H9 (cell line): Measurements from ENCODE around the gene ATCAY. TPM values are rescaled to one million over a fixed set of nuclear protein-coding genes. Genes with fewer than 3 reads are reported as not detected.

Source experiments
- DNase-seq: peaks from one replicate; pipeline ENCODE4 v3.0.0-alpha.2; 2017
- H2AFZ ChIP-seq: one replicate; pipeline ENCODE4 v1.6.1; 2013; ENCODE audit warnings: mild to moderate bottlenecking, low read length, control low read depth, moderate library complexity
- H2AK5ac ChIP-seq: 2 replicates; pipeline ENCODE4 v1.6.1; 2013; ENCODE audit warnings: low read length, control low read depth, mixed read lengths; ENCODE audit not compliant: insufficient read length
- H2BK120ac ChIP-seq: one replicate; pipeline ENCODE4 v1.6.1; 2013; ENCODE audit warnings: low read depth, mild to moderate bottlenecking, low read length, control low read depth, inconsistent platforms; ENCODE audit not compliant: poor library complexity, severe bottlenecking
- H2BK12ac ChIP-seq: 2 replicates; pipeline ENCODE4 v1.6.1; 2013; ENCODE audit warnings: low read length, control low read depth, mixed read lengths, low read depth; ENCODE audit not compliant: insufficient read length
- H2BK15ac ChIP-seq: 2 replicates; pipeline ENCODE4 v1.6.1; 2013; ENCODE audit warnings: low read depth, low read length, control low read depth
- H2BK20ac ChIP-seq: one replicate; pipeline ENCODE4 v1.6.1; 2013; ENCODE audit warnings: low read depth, mild to moderate bottlenecking, low read length, control low read depth, inconsistent platforms; ENCODE audit not compliant: poor library complexity, severe bottlenecking
- H2BK5ac ChIP-seq: 2 replicates; pipeline ENCODE4 v1.6.1; 2013; ENCODE audit warnings: low read length, control low read depth, mixed read lengths; ENCODE audit not compliant: insufficient read length
- H3K14ac ChIP-seq: 2 replicates; pipeline ENCODE4 v1.6.1; 2013; ENCODE audit warnings: low read length, control low read depth; ENCODE audit not compliant: insufficient read depth
- H3K18ac ChIP-seq: 2 replicates; pipeline ENCODE4 v1.6.1; 2013; ENCODE audit warnings: low read depth, mild to moderate bottlenecking, mixed read lengths, low read length, control low read depth; ENCODE audit not compliant: insufficient read length
- H3K23ac ChIP-seq: 2 replicates; pipeline ENCODE4 v1.6.1; 2013; ENCODE audit warnings: low read length, control low read depth, mixed read lengths, low read depth; ENCODE audit not compliant: insufficient read length
- H3K23me2 ChIP-seq: 2 replicates; pipeline ENCODE4 v1.6.1; 2013; ENCODE audit warnings: low read depth, mild to moderate bottlenecking, mixed read lengths, low read length, control low read depth; ENCODE audit not compliant: insufficient read length, poor library complexity, severe bottlenecking
- H3K27ac ChIP-seq: 2 replicates; pipeline ENCODE4 v1.5.1; 2013; ENCODE audit warnings: low read length, control low read depth, mixed read lengths, low read depth; ENCODE audit not compliant: insufficient read length
- H3K27me3 ChIP-seq: 2 replicates; pipeline ENCODE4 v1.6.1; 2013; ENCODE audit warnings: low read length, control low read depth, inconsistent platforms; ENCODE audit not compliant: insufficient read depth
- H3K4ac ChIP-seq: 2 replicates; pipeline ENCODE4 v1.6.1; 2013; ENCODE audit warnings: low read depth, mild to moderate bottlenecking, control low read depth, inconsistent platforms, low read length, moderate library complexity
- H3K4me1 ChIP-seq: 2 replicates; pipeline ENCODE4 v1.6.1; 2013; ENCODE audit warnings: low read length, control low read depth, inconsistent platforms; ENCODE audit not compliant: insufficient read depth
- H3K4me2 ChIP-seq: 2 replicates; pipeline ENCODE4 v1.6.1; 2013; ENCODE audit warnings: low read length, control low read depth, mixed read lengths; ENCODE audit not compliant: insufficient read length, insufficient read depth
- H3K56ac ChIP-seq: 2 replicates; pipeline ENCODE4 v1.6.1; 2013; ENCODE audit warnings: low read depth, mild to moderate bottlenecking, mixed read lengths, low read length, control low read depth; ENCODE audit not compliant: insufficient read length
- H3K79me1 ChIP-seq: 2 replicates; pipeline ENCODE4 v1.6.1; 2013; ENCODE audit warnings: low read depth, mild to moderate bottlenecking, moderate library complexity, low read length, control low read depth, inconsistent platforms; ENCODE audit not compliant: insufficient read depth, poor library complexity, severe bottlenecking
- H3K79me2 ChIP-seq: 2 replicates; pipeline ENCODE4 v1.6.1; 2013; ENCODE audit warnings: low read length, control low read depth, inconsistent platforms; ENCODE audit not compliant: insufficient read depth
- H3K9ac ChIP-seq: 2 replicates; pipeline ENCODE4 v1.6.1; 2013; ENCODE audit warnings: low read length, control low read depth, mixed read lengths; ENCODE audit not compliant: insufficient read length; ENCODE audit errors: extremely low read depth
- H3K9me3 ChIP-seq: one replicate; pipeline ENCODE4 v1.6.1; 2013; ENCODE audit warnings: low read depth, low read length, inconsistent platforms; ENCODE audit not compliant: control insufficient read depth
- H3T11ph ChIP-seq: one replicate; pipeline ENCODE4 v1.6.1; 2013; ENCODE audit warnings: mild to moderate bottlenecking, low read length, control low read depth, inconsistent platforms
- H4K20me1 ChIP-seq: one replicate; pipeline ENCODE4 v1.6.1; 2013; ENCODE audit not compliant: control insufficient read depth, insufficient read length, insufficient read depth
- H4K5ac ChIP-seq: 2 replicates; pipeline ENCODE4 v1.6.1; 2013; ENCODE audit warnings: low read depth, mild to moderate bottlenecking, mixed read lengths, low read length, control low read depth; ENCODE audit not compliant: insufficient read length
- H4K8ac ChIP-seq: replicated peaks from 2 replicates; pipeline ENCODE4 v1.6.1; 2013; ENCODE audit warnings: low read length, control low read depth, mixed read lengths, low read depth; ENCODE audit not compliant: insufficient read length
- H4K91ac ChIP-seq: 2 replicates; pipeline ENCODE4 v1.6.1; 2013; ENCODE audit warnings: low read depth, mild to moderate bottlenecking, moderate library complexity, mixed read lengths, low read length, control low read depth; ENCODE audit not compliant: insufficient read length
- H3K27ac Mint-ChIP-seq, 3 experiments: 2 replicates in 2 of 3; 3 replicates in 1 of 3; pipeline ENCODE4 v1.8.0; 2020 to 2021; ENCODE audit warnings: mixed read lengths in 3 of 3, mild to moderate bottlenecking in 1 of 3, moderate library complexity in 1 of 3
- H3K27me3 Mint-ChIP-seq: 2 replicates; pipeline ENCODE4 v1.8.0; 2021; ENCODE audit warnings: low read depth, mild to moderate bottlenecking, moderate library complexity, mixed read lengths
- H3K36me3 Mint-ChIP-seq, 3 experiments: 2 replicates in 2 of 3; 3 replicates in 1 of 3; pipeline ENCODE4 v1.8.0; 2020 to 2021; ENCODE audit warnings: low read depth in 3 of 3, mixed read lengths in 3 of 3; ENCODE audit not compliant: insufficient read depth in 1 of 3
- H3K4me1 Mint-ChIP-seq, 2 experiments: 2 replicates each; pipeline ENCODE4 v1.8.0; 2020; ENCODE audit warnings: mixed read lengths in 2 of 2
- H3K4me3 Mint-ChIP-seq, 2 experiments: 2 replicates in 1 of 2; 3 replicates in 1 of 2; pipeline ENCODE4 v1.8.0; 2020 to 2021; ENCODE audit warnings: mild to moderate bottlenecking in 2 of 2, mixed read lengths in 2 of 2, moderate library complexity in 1 of 2
- H3K9me3 Mint-ChIP-seq, 2 experiments: 2 replicates in 1 of 2; 3 replicates in 1 of 2; pipeline ENCODE4 v1.8.0; 2020; ENCODE audit warnings: mild to moderate bottlenecking in 2 of 2, mixed read lengths in 2 of 2, moderate library complexity in 1 of 2
- CTCF ChIP-seq: fragments of 200-600 bp; sonication (generic); conservative IDR thresholded peaks from 3 replicates; pipeline ENCODE4 v1.8.0; 2021; ENCODE audit warnings: antibody characterized with exemption, mild to moderate bottlenecking
- WGBS: extraction: QIAGEN DNeasy Blood & Tissue Kit; methylation state at CpG from one replicate; pipeline ENCODE4 v1.1.7; 2013; ENCODE audit warnings: missing lambda C conversion rate, low lambda C conversion rate, mixed read lengths; ENCODE audit not compliant: insufficient read length; ENCODE audit errors: extremely low coverage; 5-methylcytosine and 5-hydroxymethylcytosine counted together
- total RNA-seq: library from RNA; stranded (reverse); gene quantifications from 2 replicates; pipeline ENCODE4 v1.2.1, GENCODE V29; 2021

Gene ATCAY
- total RNA-seq, 1 experiment from 2014 or later = 12.2 TPM

DNA sequence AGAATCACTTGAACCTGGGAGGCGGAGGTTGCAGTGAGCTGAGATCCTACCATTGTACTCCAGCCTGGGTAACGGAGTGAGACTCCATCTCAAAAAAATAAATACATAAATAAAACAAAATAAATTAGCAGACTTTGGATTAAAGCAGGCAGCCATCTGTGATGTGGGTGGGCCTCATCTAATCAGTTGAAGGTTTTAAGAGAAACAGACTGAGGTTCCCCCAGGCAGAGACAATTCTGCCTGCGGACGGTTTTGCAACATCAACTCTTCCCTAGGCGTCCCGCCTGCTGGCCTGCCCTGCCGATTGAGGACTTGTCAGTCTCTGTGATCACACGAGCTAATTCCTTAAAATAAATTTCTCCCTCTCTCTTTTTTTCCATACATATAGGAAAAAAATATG is 23.7 kb downstream of the ATCAY start:
- Histone ChIP-seq H3K9ac (no peak overlapping the region), H3K27ac (no peak overlapping the region), H2AK5ac (no peak overlapping the region), H4K20me1 (no peaks in the 10 kb centered on the region), H3K23ac (no peak overlapping the region), H3K79me2 (no peaks in the 10 kb centered on the region), H3K56ac (no peak overlapping the region), H2BK20ac (no peak overlapping the region), H3T11ph (no peak overlapping the region), H2BK12ac (no peak overlapping the region), H3K14ac (no peak overlapping the region), H4K91ac (no peak overlapping the region), H4K8ac (no peak overlapping the region), H2BK120ac (no peak overlapping the region), H3K9me3 (no peaks in the 10 kb centered on the region), H3K79me1 (no peaks in the 10 kb centered on the region), H3K4ac (no peak overlapping the region), H2BK5ac (no peak overlapping the region), H4K5ac (no peak overlapping the region), H3K4me2 (no peak overlapping the region), H3K18ac (no peak overlapping the region), H2AFZ (no peak overlapping the region), H2BK15ac (no peak overlapping the region), H3K27me3 (no peaks in the 10 kb centered on the region), H3K4me1 (no peaks in the 10 kb centered on the region), H3K23me2 (no peaks in the 10 kb centered on the region)
- H3K4me1 Mint-ChIP-seq = no peaks in the 10 kb centered on the region
- H3K27me3 Mint-ChIP-seq = no peaks in the 10 kb centered on the region; the same call in 1 of the 2 replicates
- H3K9me3 Mint-ChIP-seq = peaks cover 2% of the 10 kb centered on the region in 2 experiments
- peaks cover 13 to 24% (median 17%) of the 10 kb centered on the region in 3 experiments for H3K36me3 Mint-ChIP-seq
- no peak for TF ChIP-seq CTCF
- H3K4me3 Mint-ChIP-seq = no peak overlapping the region
- WGBS = no CpG with 5 or more reads among the region's 8 CpGs
- no peak overlapping the region for H3K27ac Mint-ChIP-seq
- DNase-seq = no peak
